B cell (primary cell): ENCODE data around the gene FOXB2.

Experiments
- EZH2 ChIP-seq: IDR thresholded peaks from 2 replicates; pipeline ENCODE4 v1.6.1; 2012; ENCODE audit warnings: borderline replicate concordance, low read depth, mild to moderate bottlenecking, moderate library complexity, low read length; ENCODE audit not compliant: insufficient read depth, poor library complexity, severe bottlenecking
- TF ChIP-seq, protein P1 (sequence below): fragments of 200-600 bp; IDR thresholded peaks from one replicate; pipeline ENCODE4 v1.8.0; 2022; ENCODE audit warnings: antibody characterized with exemption, mild to moderate bottlenecking

DNA sequence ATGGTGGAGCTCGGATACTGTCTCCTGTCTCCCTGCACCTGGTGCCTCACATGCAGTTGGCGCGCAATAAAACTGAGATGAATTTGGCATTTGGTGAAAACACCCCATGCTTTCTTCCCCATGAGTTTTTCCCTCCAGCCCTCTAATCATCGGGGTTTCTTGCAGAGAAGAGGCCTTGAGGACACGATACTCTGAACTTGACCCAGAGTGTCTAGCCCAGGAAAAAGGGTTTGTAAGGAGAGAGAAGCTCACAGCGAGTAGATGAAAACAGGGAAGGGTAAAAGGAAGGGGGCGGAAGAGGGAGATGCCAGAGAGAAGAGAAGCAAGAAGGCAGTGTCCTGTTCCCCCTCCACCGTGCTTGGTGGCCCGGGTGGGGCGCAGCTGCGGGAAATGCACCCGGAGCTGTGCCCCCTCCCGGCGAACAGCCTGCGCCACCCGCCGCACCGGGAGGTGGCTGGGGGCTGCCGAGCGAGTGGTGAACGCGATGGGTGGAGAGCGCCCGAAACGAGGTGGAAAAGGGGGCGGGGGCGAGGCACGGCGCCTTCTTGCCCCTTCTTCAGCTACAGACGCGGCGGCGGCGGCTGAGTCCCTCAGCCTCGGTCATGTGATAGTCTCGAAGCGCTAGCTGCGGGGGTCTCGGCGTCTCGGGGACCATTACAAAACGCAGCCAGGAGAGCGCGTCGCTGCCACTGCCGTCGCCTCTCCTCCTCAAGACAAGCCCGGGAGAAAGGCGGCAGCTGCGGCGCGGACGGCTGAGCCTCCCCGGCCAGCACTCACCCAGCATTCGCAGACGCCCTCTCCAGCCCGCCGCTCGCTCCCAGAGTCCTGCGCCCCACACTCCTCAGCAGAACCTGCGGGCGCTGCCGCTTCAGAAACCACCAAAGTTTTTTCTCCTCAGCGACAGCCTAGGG is 1.1 kb upstream of the FOXB2 start:
- TF ChIP-seq, protein P1, sequence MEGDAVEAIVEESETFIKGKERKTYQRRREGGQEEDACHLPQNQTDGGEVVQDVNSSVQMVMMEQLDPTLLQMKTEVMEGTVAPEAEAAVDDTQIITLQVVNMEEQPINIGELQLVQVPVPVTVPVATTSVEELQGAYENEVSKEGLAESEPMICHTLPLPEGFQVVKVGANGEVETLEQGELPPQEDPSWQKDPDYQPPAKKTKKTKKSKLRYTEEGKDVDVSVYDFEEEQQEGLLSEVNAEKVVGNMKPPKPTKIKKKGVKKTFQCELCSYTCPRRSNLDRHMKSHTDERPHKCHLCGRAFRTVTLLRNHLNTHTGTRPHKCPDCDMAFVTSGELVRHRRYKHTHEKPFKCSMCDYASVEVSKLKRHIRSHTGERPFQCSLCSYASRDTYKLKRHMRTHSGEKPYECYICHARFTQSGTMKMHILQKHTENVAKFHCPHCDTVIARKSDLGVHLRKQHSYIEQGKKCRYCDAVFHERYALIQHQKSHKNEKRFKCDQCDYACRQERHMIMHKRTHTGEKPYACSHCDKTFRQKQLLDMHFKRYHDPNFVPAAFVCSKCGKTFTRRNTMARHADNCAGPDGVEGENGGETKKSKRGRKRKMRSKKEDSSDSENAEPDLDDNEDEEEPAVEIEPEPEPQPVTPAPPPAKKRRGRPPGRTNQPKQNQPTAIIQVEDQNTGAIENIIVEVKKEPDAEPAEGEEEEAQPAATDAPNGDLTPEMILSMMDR = no peak
- TF ChIP-seq EZH2 = no peak
